C4-2B (cell line): ENCODE measurements around the gene TSNAXIP1.

Experiments
- CTCF ChIP-seq: fragments of 450-650 bp; conservative IDR thresholded peaks from 2 replicates; pipeline ENCODE4 v1.5.1; 2017; ENCODE audit warnings: mild to moderate bottlenecking
- ZFX ChIP-seq: fragments of 450-650 bp; IDR thresholded peaks from 2 replicates; pipeline ENCODE4 v1.6.1; 2017

GRCh38 chr16:67790071-67790470 lies 16.6 kb upstream of the TSNAXIP1 start:
- TF ChIP-seq CTCF = no peak
- no peak for TF ChIP-seq ZFX
